NCI-H345 treated with DMSO at 0.1 percent for 48 hours (cell line): Measurements from ENCODE around the gene NRXN3.

ENCODE experiments used
- DNase-seq: peaks from one replicate; lab custom pipeline; 2025; ENCODE audit not compliant: unreplicated experiment; lab: John Stamatoyannopoulos, UW

Gene NRXN3

GRCh38 chr14:78627114-78627513, 456.9 kb downstream of the NRXN3 start:
- DNase-seq: no peak

GRCh38 chr14:78631551-78631950, 461.4 kb downstream of the NRXN3 start:
- no peak for DNase-seq

GRCh38 chr14:78633752-78634151, 463.6 kb downstream of the NRXN3 start:
- peak; percentile 36 for DNase-seq

- no peak for DNase-seq
Measured at GRCh38 chr14:78637489-78637888, 467.3 kb downstream of the NRXN3 start.

- no peak for DNase-seq
Measured at GRCh38 chr14:78637908-78638475, 467.8 kb downstream of the NRXN3 start.

- DNase-seq: no peak
Measured at GRCh38 chr14:78638926-78639325, 468.8 kb downstream of the NRXN3 start.

GRCh38 chr14:78644824-78645559, 474.8 kb downstream of the NRXN3 start:
- no peak for DNase-seq

- no peak for DNase-seq
Measured at GRCh38 chr14:78652727-78653126, 482.6 kb downstream of the NRXN3 start.

- DNase-seq: no peak
Measured at GRCh38 chr14:78653173-78653572, 483.0 kb downstream of the NRXN3 start.

GRCh38 chr14:78657451-78657850, 487.3 kb downstream of the NRXN3 start:
- DNase-seq: no peak

- DNase-seq: no peak
Measured at GRCh38 chr14:78664841-78665240, 494.7 kb downstream of the NRXN3 start.

GRCh38 chr14:78666336-78667056, 496.3 kb downstream of the NRXN3 start:
- no peak for DNase-seq

GRCh38 chr14:78667141-78667540, 497.0 kb downstream of the NRXN3 start:
- DNase-seq: no peak

- DNase-seq: no peak
Measured at GRCh38 chr14:78673845-78674244, 503.7 kb downstream of the NRXN3 start.

GRCh38 chr14:78674820-78675219, 504.6 kb downstream of the NRXN3 start:
- no peak for DNase-seq

GRCh38 chr14:78683206-78683605, 513.0 kb downstream of the NRXN3 start:
- no peak for DNase-seq

- no peak for DNase-seq
Measured at GRCh38 chr14:78683981-78684380, 513.8 kb downstream of the NRXN3 start.

GRCh38 chr14:78688503-78688902, 518.3 kb downstream of the NRXN3 start:
- DNase-seq: no peak

GRCh38 chr14:78690836-78691235, 520.7 kb downstream of the NRXN3 start:
- no peak for DNase-seq

GRCh38 chr14:78697341-78697740, 527.2 kb downstream of the NRXN3 start:
- DNase-seq: peak; percentile 5

GRCh38 chr14:78698991-78699390, 528.8 kb downstream of the NRXN3 start:
- DNase-seq: no peak

- DNase-seq: no peak
Measured at GRCh38 chr14:78700236-78700635, 530.1 kb downstream of the NRXN3 start.
